Stimulated activated CD8-positive, alpha-beta memory T cell treated with anti-CD3 and anti-CD28 coated beads, Interleukin-4, amount 100 ng/mL, for 48 hours (primary cell): Measurements from ENCODE around the gene BTG4.

Source experiments
- DNase-seq: peaks from one replicate; pipeline ENCODE4 v3.0.0-alpha.2; 2020

BTG4 gene

DNA sequence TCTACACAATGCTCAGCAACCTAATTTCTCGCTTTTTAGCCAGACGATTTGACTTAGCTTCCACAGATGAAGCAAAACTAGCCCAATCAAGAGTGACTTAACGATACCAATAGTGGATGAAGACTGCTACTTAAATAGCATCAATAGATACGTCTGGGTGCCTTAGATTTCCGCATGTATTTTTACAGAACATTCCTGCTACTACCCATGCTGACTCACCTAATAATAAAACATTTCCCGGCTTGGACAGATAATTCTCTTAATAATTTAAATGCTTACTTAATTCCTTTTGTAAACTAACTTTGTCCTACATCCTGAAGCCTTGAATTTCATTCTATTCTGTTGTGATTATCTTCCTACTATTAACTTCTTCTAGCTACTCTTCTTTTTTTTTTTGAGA, 23.1 kb upstream of the BTG4 start:
- no peak for DNase-seq

DNA sequence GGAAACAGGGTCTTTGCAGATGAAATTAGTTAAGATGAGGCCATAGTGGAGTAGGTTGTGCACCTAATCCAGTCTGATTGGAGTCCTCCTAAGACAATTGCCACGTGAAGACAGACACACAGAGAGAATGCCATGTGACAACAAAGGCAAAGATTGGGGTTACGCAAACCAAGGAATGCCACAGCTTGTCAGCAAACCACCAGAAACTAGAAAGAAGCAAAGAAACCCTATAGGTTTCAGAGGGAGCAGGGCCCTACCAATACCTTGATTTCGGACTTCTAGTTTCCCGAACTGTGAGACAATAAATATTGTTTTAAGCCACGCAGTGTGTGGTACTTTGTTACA, 20.2 kb upstream of the BTG4 start:
- no peak for DNase-seq

DNA sequence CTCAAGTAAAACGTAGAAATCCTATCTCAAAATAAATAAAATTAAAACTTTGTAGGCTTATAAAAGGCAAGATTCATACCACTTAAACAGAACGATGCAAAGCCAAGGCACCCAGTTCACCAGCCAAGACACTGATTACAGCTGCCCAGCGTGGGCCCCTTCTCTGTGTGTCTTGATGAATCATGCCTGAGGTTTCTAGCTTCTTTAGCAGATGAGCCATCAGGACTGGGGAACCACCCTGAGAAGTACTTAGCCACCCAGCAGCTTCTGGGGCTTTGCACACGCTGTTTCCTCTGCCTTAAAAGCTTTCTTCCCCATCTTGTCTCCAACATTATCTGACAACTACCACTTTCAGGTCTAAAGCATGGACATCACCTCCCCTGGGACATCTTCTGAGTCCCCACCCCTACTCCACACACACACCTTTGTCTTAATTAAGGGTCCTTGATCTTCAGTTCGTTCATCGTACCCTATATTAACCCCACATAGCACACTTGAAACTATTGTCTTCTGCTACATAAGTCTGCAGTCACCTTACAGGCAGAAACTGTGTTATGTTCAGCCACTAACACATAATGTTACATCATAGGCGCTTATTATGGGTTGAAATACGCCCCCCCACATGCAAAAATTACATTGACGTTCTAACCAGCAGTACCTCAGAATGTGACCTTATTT, 19.6 kb upstream of the BTG4 start:
- DNase-seq, result peak; percentile 77

DNA sequence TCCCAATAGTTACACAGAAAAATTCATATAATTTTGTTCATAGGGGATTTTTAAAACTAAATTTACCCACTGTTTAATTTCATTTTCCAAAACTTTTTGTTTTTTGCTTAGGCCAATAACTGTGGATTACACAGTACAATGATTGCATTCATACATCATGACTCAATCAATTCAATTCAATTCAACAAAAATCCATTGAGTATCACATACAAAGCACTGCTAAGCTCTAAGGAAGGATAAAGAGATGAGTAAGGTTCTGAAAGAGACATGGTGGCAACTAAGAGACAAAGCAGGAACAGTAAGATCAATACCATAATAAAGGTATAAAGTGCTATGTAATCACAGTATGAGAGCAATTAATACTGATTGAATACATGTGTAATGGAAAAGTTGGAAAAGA, 18.9 kb upstream of the BTG4 start:
- DNase-seq, result no peak

DNA sequence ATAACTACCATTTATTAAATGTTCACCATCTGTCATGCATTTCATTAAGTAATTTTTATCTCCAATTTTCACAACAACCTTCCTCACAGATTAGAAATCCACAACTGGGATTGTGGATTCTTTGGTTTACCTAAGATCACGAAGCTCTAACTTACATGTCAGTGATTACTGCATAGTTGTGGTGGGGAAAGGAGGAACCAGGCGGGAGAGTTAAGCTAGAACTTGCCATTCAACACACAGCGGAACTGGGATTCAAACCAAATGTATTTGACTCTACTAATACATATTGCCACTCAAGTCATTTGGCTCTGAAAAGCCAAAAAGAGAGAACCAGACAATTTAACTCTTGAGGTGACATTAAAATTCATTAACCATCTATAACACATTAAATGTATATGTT, 17.9 kb upstream of the BTG4 start:
- DNase-seq, result no peak

DNA sequence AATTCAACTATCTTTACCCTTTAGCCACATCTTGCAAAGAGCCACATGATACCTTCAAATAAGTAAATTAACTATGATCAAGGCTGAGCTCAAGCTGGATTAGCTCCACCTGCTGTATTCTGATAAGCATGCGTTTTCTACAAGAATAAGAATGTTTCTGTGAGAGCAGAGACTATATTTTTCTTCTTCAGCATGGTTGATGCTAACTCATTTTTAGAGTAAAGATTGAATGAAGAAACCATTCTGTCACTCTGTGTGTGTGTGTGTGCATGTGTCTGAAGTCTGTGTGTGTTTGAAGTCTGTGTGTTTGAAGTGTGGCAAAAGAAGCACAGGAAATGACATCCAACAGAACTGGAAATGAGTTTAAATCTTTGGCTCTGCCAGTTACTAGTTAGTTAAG, 16.4 kb upstream of the BTG4 start:
- DNase-seq, result no peak

DNA sequence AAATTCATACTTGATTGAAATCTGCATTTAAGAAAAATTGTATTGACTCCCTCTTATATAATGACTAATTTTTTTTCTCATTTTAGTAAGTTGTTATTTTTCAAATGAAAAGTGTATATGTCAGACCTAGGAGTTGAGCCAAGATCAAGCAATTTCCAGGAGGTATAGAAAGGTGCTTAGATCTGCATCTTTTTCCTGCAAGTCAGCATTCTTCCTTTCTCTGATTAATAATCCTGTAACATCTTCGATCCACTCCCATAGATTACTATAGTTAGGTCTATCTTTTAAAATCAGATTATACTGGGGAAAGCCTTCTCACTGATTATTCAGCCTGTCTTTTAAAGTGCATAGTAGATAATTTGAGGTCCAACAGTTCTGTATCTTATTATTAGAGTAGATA, 15.1 kb upstream of the BTG4 start:
- no peak for DNase-seq

DNA sequence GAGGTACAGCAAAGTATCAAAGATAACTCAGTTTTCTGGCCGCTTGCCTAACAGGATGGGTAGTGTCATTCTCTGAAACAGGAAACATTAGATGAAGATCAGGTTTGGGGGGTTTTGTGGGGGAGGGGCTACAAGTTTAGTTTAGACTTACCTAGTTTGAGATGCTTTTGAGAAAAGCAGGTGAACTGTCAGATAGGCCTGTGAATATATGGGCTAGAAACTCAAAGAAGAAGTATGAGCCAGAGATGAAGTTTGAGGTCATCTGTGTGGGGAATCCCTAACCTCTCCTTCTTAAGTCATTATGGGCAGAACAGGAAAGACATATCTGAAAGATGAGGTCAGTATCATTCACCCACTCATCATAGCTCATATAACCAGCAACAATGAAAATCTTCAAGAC, 14.3 kb upstream of the BTG4 start:
- no peak for DNase-seq

DNA sequence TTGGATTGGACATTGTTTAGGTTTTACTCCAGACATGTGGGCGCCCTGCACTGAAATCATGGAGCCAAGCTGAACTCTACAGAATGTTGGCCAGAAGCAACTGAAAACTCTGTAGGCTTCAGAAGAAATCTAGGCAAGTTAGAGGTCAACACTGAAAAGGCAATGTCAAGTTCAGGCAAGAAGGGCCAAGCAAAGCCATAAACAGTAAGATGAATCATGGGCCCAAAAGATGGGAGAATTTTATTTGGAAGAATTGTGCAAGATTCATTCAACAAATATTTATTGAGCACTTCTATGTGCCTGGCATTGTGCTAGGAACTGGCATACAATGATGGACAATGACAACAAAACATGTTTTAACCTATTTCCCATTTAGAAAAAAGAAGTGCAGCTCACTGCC, 13.3 kb upstream of the BTG4 start:
- DNase-seq, result no peak

DNA sequence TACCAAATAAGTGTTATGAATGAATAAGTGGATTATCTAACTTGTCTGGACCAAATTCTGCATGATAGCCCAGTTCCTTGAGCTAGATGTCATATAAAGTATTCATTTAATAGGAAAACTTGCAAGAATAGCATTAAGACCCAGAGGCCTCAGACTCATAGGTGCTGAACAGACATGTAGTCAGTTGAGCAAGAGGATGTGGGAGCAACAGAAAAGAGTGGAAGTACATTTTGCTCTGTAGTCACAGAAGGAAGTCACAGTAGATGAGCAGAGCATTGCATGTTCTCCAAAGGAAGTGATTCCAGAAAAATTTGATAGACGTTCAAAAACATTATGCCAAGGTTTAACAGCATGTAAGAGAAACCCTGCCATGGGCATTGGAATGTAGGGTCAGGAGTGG, 11.9 kb upstream of the BTG4 start:
- no peak for DNase-seq

DNA sequence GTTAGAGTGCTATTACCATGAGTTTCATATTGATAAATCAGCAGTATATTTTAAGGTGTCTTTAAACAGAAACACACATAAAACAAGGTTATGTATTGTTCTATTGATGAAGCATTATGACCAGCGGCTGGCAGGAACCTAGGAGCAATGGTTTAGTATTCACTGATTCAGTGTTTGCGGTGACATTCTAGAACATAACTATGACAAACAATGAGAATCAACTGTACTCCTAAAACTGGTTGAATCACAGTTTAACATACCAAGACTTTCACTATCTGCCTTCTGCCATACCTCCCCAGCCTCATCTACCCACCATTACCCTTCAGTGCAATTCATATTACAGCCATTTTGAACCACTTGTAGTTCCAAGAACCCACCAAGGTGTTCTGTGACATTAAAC, 11.2 kb upstream of the BTG4 start:
- DNase-seq, result no peak

DNA sequence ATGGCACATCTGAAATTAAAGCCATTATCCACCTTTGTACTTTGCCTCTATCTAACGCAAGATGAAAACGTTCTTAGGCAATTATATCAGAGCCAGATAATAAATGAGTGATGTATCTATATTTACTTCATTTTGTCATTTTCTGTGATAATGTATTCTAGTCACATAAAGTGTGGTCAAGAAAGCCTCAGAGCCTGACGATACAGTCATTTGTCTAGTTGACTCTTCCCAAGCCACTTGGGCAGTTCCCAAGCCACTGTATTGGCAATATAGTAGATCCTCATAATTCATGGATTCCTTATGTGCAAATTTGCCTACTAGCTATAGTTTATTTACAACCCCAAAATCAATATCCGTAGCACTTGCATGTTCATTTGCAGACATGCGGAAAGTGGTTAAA, 10.2 kb upstream of the BTG4 start:
- no peak for DNase-seq

DNA sequence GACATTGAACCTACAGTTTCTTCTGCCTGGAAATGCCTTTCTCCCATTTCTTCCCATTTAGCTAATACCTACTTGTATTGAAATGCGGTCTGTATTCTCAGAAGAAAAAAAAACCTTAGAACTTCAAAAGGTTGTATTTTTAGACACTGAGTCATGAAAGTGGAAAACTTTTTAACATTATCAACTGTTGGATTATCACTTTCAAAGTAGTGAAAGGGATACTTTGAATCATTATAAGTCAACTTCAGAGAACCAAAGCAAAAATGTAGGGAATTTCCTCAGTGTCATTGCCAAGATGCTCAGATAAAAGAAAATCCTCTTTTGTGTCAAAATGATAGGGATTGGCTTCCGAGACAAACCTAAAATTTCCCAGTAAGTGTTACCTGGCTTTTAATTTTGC, 8.9 kb upstream of the BTG4 start:
- DNase-seq, result no peak

DNA sequence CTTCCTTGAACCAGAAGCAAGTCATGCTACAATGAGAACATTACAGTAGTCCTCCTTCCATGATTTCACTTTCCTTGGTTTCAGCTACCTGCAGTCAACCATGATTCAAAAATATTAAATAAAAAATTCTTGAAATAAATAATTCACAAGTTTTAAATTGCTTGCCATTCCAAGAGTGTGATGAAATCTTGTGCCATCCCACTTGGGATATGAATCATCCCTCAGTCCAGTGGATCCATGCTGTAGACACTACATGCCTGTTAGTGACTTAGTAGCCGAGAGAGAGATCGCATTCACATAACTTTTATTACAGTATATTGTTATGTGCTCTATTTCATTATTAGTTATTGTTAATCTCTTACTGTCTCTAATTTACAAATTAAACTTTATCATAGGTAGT, 8.4 kb upstream of the BTG4 start:
- no peak for DNase-seq

DNA sequence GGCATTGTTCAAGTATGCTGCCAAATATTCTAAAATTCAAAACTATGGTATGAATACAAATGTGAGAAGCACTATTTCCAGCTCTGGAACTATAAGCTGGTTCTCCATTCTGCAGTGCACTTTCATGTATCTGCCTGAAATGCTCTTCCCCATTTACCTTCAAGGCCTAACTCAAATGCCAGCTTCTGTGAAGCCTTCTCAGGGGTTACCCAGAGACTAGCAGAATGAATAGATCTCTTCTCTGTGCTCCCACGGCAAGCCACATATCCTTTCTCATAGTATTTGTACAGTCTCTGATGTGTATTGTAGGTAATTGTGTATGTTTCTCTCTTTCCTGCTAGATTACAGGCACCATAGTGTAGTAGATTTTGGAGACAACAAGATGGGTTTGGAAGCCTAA, 6.5 kb upstream of the BTG4 start:
- DNase-seq, result no peak

DNA sequence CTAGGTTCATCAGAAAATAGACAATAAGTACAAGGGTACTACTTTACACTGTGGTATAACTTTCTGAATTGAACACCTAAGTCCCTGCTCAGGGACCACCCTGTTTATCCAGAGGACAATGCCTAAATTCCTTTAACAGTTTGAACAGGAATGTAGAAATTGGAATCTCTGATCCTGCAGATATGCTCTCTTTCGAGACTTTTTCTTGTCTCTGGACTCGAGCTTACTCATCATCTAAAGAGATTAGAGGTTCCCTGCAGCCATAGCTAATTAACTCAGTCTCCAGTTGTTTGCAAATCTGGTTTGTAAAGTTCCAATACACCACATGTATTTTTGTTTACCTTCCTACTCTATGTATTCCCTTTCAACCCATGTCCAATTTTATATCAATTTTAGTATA, 3.4 kb upstream of the BTG4 start:
- DNase-seq, result no peak

DNA sequence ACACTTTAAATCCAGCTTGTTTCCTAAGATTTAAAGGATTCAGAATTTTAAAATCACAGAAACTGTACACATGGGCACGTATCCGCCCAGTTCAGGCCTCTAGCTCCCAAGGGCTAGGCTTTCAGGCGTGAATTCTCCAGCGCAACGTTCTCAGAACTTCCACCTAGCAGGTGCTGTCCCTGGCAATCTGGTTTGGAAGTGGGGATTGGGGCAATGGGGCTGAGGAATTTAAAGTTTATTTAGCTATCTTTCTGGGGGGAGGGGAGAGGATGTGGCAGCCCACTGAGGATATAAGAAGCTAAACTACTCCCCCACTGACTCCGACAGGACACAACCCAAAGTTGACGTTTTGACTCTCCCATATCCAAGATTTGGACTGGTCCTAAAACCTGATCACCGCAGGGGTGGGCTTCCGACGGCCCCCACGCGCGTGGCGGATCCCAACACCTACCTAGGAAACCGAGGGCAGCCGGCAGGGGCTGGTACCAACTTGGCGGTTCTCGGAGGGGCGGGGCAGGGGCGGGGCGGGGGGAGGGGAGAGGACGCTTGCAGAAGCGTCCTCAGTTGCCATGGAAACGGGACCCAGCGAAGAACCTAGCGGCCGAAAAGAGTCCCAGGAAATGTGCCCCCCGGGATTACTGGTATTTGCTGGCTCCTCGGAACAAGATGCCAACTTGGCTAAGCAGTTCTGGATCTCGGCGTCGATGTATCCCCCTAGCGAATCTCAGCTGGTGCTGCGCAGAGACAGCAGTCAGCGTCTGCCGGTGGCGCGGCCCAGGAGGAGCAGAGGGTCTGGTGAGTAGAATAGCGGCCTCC, 2.2 kb upstream of the BTG4 start, which contains the start of gene HOATZ:
Gene HOATZ, plus strand, starts transcription at position 563 of the 816 bp plus-strand sequence. Its CDS starts 7 bp downstream, at position 570.
- DNase-seq, result peak; percentile 43

DNA sequence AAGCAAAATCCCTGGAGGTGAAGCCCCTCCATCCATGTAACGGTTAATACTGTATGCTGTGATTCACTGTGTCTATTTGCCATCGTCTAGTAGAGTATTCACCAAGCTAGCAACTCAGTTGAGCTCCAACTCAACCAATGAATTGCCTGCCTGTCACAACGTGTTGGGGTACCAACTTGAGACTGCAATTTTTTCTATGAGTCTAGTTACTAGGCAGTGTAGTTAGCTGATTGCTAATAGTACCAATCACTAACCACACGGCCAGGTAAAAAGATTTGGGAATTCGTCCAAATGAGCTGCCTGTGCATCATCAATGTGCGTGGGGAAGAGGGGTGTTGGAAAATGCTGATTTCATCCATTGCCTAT, 1.0 kb upstream of the BTG4 start:
- no peak for DNase-seq

DNA sequence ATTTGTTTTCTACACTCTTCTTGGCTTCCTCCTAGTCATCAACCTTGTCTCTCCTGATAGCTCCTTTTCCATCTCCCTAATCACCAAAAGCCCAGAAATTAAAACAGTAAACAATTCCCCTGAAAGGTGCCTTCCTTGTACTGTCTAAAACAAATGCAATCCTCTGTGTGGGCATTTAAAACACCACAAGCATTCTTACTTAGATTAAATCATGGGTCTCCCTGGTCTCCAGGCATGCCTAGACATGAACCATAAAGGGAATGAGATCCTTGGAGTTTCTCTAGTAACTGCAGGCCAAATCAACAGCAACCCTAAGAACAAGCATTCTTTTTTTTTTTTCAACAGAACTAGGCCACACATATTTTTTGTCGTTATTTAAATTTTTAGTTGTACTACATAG, 1.9 kb downstream of the BTG4 start:
- DNase-seq, result no peak

DNA sequence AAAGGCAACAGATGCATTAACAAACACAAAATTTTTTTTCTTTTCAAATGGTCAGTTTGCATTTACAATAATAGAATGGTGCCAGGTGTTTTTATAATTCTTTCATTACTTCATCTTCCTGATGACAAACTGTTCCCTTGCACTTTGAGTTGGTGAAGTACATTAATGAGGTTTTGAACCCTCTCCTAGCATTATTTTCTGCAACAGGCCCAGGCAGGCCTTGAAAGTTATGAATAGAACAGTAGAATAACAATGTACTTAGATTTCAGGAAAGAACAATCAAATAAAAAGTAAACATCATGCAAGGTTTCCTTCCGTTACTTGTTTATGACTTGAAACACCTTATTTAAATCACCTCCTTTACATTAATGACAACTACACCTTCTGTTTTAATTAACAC, 9.6 kb downstream of the BTG4 start:
- no peak for DNase-seq

DNA sequence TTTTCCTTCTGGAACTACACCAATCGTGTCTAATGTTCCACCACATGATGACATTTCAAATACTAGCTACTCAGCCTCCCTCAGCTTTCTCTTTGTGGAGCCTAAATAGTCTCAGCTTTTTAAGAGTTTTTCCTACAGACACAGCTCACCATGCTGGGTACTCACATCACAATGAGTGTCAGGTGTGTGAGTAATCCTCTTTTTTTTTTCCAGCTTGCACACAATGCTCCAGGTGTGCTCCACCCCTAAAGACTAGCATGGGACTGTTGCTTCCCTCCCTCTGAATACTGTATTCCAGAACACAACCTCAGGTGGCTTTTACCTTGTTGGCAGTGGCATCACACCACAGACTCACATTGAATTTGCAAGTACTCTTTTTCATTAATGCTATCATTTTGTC, 11.7 kb downstream of the BTG4 start:
- DNase-seq, result no peak

DNA sequence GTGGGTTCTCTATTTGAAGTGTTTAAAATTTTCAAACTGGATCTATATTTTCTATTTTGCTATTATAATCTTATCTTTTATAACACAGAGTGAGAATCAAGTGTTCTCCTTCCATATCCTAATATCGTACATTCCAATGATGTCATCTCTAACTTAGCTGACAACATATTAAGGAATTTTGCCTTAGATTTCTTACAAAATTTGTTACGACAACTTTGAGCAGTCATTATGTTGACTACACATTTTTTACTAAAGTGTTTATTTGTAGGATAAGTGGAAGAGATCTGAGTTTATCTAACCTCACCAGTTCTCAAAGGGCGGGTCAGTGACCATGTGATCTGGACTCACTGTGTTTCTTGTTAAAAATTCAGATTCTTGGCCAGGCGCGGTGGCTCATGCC, 12.7 kb downstream of the BTG4 start:
- DNase-seq, result no peak

DNA sequence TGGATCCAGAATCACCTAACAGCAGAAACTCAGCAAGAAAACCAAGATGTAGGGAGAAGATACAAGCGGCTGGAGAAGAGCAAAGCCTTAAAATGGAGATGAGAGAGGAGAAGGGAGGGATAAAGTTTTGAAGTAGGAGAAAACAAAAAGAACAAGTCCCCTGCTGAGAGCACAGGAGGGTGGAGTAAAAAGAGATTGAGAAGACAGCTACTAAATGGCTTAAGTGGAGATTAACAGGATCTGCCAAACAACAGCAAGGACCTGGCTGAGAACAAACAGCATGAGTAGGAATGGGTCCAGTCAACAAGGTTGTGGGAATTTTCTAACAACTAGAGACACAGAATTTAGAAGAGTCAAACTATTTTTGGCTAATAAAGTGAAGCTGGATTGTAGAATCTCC, 18.1 kb downstream of the BTG4 start:
- no peak for DNase-seq

DNA sequence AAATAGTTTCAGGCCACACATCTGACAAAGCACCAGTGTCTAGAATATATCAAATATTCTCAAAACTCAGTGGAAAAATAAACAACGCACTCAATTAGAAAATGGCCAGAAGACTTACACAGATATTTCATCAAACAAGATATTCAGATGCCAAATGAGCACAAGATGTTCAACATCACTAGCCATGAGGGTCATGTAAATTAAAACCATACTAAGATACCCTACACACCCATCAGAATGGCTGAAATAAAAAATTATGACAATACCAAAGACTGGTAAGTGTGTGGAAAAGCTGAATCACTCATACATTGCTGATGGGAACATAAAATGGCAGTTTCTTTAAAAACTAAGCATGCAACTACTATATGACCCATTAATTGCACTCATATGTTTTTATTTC, 21.7 kb downstream of the BTG4 start:
- DNase-seq, result no peak

DNA sequence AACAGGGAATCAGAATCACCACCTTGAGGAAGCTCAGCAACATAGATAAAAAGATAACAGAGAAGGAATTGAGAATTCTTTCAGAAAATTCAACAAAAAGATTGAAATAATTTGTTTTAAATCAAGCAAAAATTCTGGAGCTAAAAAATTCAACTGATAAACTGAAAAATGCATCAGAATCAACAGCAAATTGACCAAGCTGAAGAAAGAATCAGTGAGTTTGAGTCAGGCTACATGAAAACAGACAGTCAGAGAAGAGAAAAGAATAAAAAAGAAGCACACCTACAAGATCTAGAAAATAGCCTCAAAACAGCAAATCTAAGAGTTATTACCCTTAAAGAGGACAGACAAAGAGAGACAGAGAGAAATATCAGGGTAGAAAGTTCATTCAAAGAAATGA, 28.8 kb downstream of the BTG4 start:
- no peak for DNase-seq
